HG02981 (cell line): ENCODE measurements around the gene AK4.
"Not testable (repeated sequence)": the region's sequence is repeated elsewhere in the genome, so short reads cannot be mapped to it uniquely, and the experiment has no call there.

Source experiments
- ATAC-seq: cut with Tn5 transposase; IDR thresholded peaks from one replicate; pipeline ENCODE4 v1.9.1; 2021; ENCODE audit warnings: mild to moderate bottlenecking, moderate library complexity; ENCODE audit not compliant: unreplicated experiment

AK4 gene

GRCh38 chr1:65150108-65150463 lies 2.1 kb downstream of the AK4 start:
- ATAC-seq: no peak

GRCh38 chr1:65150583-65151263 lies 2.7 kb downstream of the AK4 start:
- no peak for ATAC-seq

GRCh38 chr1:65151641-65152040 lies 3.6 kb downstream of the AK4 start:
- ATAC-seq: no peak

GRCh38 chr1:65153635-65154034 lies 5.6 kb downstream of the AK4 start:
- no peak for ATAC-seq

GRCh38 chr1:65156910-65157545 lies 9.0 kb downstream of the AK4 start:
- no peak for ATAC-seq

GRCh38 chr1:65157546-65157941 lies 9.5 kb downstream of the AK4 start:
- ATAC-seq: no peak

GRCh38 chr1:65159291-65159688 lies 11.3 kb downstream of the AK4 start:
- ATAC-seq: not testable (repeated sequence)

- ATAC-seq: no peak
Observed at GRCh38 chr1:65159801-65160523, 12.0 kb downstream of the AK4 start.

- ATAC-seq: no peak
Observed at GRCh38 chr1:65163201-65163805, 15.3 kb downstream of the AK4 start.

GRCh38 chr1:65164101-65164500 lies 16.1 kb downstream of the AK4 start:
- not testable (repeated sequence) for ATAC-seq

GRCh38 chr1:65164633-65165032 lies 16.6 kb downstream of the AK4 start:
- ATAC-seq: no peak

GRCh38 chr1:65165269-65165993 lies 17.4 kb downstream of the AK4 start:
- peak; percentile 95 for ATAC-seq

GRCh38 chr1:65166572-65167305 lies 18.7 kb downstream of the AK4 start:
- no peak for ATAC-seq

- ATAC-seq: no peak
Observed at GRCh38 chr1:65167586-65168242, 19.7 kb downstream of the AK4 start.

GRCh38 chr1:65168867-65169266 lies 20.9 kb downstream of the AK4 start:
- no peak for ATAC-seq

- ATAC-seq: no peak
Observed at GRCh38 chr1:65170511-65171142, 22.6 kb downstream of the AK4 start.

GRCh38 chr1:65172936-65173690 lies 25.1 kb downstream of the AK4 start:
- ATAC-seq: no peak

- peak; percentile 95 for ATAC-seq
Observed at GRCh38 chr1:65174585-65174984, 26.6 kb downstream of the AK4 start.
